Stimulated activated CD8-positive, alpha-beta memory T cell treated with anti-CD3 and anti-CD28 coated beads, Interleukin-15, amount 100 ng/mL, for 24 hours (primary cell): ENCODE measurements around the gene CIRBP.
A peak's percentile ranks its signal among the peaks of the same experiment; 100 is the strongest.
"Not testable (repeated sequence)": the region's sequence is repeated elsewhere in the genome, so short reads cannot be mapped to it uniquely, and the experiment has no call there.

Source experiments
- DNase-seq: peaks from one replicate; pipeline ENCODE4 v3.0.0-alpha.2; 2020; ENCODE audit warnings: low read depth

Gene CIRBP

DNA sequence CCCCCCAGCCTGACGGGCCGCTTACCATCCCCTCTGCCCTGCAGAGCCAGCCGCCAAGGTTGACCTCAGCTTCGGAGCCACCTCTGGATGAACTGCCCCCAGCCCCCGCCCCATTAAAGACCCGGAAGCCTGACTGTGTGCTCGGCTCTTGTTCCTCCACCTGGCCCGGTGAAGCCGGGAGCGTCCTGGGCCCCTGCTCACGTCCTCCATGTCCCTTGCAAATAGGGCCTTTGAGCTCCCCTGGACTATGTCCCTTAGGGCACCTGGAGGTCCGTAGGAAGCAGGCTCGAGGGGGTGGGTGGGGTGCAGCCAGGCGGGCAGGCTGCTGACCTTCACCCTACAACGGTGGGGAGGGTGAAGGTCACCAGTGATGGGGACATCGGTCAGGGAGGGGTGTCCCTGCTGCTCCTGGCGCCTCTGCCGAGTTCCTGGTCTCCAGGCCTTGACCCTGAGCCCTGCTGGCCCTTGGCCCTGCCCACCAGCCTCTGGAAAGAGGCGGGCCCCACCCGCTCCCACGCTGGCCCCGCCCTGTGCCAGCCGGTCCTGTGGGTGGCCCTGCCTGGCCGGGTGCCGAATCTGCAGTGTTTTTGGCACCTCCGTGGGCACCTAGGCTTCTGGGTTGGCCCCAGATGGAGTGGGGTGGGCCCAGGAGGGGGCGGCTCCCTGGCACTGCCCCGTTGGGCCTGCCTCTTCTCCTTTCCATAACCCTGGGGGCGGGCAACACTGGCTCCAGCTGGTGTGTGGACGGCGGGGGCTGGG is 24.3 kb upstream of the CIRBP start:
- DNase-seq, result no peak

DNA sequence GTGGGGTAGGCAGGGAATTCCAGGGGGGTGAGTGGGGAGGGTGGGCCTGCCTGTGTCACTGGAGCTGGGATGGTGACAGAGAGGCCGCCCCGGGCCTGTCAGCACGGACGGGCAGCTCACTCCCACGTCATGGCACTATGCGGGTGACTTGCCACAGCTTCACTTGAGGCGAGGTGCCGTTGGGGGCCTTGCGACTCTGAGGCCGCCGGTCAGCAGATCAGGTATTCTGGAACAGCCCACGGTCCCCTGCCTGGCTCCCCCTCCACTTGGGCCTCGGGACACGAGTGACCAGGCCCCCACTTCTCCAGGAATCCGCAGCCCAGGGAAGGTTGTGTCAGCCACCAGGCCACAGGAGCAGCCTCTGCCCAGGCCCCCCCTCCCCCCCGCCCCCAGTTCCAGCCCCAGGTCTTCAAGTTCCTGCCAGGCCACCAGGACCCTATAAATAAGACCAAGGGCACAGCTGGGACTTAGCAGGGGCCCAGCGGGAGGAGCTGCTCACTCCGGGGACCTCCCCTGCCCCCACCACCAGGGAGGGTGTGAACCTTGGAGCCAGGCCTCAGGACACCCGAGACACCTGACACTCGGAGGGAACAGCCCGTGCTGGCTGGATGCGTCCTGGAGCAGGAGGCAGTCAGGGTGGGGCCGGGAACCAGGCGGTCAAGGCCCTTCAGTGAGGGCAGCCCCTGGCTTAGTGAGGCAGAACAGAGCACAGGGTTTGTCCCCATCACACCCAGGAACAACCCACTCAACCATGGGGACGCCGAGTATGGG is 23.5 kb upstream of the CIRBP start:
- no peak for DNase-seq

DNA sequence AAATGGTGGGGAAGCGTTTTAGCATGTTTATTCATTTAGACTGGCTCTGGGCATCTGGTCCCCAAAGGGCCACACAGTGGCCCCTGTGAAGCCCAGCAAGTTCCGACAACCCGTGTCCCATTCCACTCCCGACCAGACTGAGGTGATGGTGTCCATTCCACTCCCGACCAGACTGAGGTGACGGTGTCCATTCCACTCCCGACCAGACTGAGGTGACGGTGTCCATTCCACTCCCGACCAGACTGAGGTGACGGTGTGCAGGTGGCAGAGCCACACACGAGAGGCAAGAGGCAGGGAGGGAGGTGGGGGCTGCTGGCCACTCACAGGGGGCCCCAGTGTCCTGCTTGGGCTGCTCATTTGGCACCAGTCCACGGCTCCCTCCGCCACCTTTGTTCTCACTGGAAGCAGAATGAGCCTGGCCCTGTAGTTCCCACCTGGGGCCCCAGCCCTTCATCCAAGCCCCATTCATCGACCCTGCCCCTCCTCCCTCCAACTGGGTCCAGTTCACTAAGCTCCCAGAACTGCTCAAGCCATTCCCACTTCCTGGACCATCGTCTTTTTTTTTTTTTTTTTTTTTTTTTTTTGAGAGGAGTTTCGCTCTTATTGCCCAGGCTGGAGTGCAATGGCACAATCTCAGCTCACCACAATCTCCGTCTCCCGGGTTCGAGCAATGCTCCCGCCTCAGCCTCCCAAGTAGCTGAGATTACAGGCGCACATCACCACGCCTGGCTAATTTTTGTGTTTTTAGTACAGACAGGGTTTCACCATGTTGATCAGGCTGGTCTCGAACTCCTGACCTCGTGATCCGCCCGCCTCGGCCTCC is 22.7 kb upstream of the CIRBP start:
- DNase-seq, result not testable (repeated sequence)

DNA sequence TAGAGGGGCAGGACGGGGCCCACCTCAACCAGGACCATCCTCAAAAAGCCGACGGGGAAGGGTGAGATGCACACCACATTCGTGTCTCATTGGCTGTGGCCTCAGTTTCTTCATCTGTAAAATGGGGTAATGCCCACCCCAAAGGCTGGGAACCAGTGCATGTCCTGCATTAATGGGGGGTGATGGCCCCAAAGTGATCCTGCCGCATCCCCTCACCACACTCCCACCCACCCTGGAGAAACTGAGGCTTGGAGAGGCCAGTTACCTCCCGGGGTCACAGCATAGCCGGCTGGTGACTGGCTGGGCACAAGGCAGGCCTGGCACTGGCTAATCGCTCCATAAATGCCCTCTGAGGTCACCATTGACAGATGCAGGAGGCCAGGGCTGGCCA is 21.4 kb upstream of the CIRBP start:
- no peak for DNase-seq

DNA sequence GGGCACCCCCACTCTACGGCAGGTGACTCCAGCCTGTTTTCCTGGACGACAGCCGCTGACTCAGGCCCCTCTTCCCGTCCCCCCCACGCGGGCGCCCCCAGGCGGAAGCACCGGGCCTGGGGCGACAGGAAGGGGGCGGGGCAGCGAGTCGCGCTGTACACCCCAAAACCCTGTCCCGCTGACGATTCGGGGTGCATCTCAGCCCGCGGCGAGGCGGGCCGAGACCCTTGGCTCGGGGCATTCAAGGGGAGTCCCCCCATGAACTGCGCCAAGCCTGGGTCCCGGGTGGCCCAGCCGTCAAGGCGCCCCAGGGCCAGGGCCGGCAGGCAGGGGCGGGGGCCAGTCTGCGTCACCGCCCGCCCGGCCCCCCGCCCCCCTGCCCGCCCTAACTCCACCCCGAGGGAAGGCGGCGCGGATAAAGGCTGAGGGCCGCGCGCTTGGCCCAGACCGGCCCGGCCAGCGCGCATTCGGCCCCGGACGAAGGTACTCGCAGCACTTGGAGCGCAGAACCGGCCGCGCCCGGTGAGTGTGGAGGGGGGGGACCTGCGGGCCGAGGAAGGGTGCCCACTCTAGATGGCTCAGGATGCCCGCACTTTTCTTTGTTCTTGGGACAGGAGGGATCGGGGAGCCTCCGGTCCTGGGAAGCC is 20.9 kb upstream of the CIRBP start, which contains the start of gene MIDN:
Gene MIDN, plus strand, starts transcription at position 445 of the 647 bp plus-strand sequence. CDS start 1,714 bp downstream, outside the sequence.
- no peak for DNase-seq

DNA sequence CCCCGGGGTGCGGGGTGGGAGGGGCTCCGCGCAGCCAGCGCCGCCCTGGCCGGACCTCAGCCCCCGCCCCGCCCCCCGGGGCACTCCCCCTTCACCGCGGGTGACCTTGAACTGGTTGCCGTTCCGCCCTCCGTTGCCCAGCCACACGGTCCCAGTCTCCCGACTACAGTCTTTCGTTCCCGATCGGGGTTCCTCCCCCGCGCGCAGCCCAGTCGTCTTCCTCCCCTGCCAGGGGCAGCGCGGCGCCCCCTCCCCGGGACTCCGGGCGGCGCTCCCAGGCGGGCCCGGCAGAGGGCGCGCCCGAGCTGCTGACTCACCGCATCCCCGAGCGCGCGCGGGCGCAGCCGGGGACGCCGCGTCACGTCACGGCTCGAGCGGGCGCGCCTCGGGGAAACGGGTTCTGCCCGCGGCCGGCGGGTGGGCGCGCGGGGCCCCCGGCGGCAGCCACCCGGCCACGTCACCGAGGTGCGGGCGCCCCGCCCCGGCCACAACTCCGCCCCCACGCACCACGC is 20.3 kb upstream of the CIRBP start:
- peak; percentile 70 for DNase-seq

DNA sequence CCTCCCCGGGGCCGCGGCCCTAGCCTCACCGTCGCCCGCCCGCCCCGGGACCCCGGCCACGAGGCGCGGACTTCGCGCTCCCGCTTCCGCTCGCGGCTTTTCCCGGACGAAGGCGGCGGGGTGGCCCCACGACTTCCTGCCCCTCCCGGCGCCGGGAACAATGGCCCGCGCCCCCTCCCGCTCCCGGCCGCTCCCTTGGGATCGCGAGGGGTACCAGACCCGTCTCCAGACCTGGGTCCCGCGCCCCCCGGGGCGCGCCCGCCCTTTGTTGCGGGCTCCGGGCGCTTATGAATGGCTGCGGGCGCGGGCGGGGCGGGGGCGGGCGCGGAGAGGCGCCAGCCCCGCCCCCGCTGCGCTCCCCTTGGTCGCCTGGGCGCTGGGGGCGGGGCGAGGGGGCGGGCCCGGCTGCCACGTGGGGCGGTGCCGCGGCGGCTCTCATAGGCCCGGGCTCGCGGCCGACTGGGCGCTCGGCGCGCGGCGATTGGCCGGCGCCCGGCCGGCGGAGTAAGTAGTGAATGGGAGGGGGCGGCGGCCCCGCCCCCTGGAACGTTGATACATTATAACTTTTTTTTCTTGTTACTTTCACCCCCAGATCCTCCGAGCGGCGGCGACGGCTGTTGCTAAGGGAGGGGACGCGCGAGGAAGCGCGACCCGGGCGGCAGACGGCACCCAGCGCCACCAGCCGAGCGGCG is 19.7 kb upstream of the CIRBP start:
- peak; percentile 94 for DNase-seq

DNA sequence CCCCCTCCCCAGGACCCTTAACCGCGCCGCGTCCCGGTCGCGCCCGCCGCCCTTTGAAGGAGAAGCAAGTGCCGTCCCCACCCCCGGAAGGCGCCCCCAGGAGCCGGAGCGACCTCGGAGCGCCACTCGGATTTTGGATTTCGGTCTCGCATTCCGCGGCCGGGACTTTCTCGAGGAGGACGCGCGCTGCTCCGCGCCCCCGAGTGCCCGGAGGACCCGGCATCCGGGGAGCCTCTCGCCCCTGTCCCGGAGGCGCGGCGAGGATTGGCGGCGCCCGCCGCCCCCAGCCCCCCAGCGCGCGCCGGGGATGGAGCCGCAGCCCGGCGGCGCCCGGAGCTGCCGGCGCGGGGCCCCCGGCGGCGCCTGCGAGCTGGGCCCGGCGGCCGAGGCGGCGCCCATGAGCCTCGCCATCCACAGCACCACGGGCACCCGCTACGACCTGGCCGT is 19.1 kb upstream of the CIRBP start:
- no peak for DNase-seq

DNA sequence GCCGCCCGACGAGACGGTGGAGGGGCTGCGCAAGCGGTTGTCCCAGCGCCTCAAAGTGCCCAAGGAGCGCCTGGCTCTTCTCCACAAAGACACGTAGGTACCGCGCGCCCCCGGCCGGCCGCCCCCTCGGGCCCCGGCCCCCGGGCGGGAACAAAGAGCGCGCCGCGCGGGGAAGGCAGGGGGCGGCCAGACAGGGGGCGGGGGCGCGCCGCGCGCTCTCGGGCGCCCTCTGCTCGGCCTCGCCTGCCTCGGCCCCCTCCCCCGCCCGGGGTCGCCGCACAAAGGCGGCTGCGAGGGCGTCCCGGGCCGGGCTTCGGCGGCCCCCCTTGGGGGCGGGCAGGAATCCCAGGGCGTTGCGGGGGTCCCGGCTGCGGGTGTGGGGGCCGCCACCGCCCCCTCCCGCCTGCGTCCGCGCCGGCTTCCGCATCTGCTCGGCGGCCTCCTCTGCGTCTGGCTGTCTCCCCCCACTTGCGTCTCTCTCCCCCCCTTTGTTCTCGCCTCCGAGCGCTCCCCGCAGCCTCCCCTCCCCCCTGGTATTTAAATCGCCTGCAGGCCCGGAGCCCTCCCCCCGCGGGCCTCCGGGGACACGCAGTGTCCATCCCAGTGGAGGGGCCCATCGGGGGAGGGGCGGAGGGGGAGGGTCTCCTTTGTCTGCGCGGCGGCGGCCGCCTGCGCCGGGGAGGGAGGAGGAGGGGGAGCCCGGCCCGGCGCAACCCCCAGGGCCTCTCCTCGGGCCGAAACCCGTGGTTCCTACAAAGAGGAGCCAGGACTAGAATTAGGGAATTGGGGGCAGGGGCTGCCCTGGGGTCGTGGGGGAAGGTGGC is 18.5 kb upstream of the CIRBP start:
- DNase-seq, result no peak

DNA sequence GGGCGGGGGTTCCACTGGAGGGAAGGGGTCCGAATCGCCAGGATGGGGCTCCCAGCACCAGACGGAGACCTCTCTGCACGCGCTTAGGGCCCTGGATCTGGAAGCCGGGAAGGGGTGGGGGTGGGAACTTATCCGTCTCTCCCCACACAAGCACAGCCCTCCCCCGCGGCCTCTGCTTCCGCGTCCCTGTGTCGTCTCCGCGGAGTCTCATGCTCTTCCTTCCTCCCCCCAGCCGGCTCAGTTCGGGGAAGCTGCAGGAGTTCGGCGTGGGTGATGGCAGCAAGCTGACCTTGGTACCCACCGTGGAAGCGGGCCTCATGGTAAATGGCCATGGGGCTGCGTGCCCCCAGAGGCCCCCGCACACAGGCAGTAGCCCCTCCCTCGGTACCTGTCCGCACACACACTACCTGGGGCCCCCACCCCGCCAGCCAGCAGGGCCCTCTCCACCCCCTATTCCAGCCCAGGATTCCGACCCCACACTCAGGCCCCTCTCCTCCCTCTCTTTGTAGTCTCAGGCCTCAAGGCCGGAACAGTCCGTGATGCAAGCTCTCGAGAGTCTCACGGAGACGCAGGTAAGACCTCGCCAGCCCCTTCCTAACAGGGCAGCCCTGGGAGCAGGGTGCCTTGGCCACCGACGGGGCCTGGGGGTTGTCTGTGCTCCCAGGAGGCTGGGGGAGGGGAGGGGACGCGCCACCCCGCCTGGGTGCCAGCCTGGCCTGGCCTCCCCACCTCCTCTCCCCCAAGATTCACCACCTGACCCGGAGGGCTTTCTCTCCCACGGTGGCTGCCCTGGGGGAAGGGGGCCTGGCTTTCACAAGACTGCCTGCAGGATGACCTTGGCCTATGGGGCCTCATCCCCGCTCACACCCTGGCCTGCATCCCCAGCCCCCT is 17.6 kb upstream of the CIRBP start:
- no peak for DNase-seq

DNA sequence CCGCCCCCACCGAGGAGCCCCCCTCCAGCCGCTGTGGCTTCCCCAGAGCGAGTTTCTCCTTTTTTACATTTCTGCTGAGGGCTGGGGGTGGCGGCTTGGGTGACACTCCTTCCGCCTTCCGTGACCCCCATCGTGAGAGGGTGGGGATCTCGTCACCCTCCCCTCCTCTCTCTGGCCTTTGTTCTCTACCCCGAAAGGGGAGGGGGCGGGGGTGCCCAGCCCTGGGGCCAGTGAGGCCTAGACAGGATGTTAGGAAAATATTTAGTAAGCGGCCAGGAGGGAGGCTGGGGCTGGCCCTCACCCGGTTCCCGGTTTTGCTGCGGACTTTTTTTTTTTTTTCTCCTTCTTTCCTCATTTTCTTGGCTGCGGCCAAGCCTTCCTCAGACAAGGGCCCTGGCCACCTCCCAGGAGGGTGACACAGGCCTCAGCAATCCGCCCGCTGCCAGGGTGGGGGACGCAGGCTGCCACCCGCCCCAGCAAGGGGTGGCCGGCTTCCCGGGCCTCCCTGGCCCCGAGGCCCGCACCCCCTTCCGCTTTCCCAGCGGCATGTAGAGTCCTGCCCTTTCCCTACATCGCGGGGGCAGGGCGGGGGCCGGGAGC is 16.8 kb upstream of the CIRBP start:
- DNase-seq, result no peak

DNA sequence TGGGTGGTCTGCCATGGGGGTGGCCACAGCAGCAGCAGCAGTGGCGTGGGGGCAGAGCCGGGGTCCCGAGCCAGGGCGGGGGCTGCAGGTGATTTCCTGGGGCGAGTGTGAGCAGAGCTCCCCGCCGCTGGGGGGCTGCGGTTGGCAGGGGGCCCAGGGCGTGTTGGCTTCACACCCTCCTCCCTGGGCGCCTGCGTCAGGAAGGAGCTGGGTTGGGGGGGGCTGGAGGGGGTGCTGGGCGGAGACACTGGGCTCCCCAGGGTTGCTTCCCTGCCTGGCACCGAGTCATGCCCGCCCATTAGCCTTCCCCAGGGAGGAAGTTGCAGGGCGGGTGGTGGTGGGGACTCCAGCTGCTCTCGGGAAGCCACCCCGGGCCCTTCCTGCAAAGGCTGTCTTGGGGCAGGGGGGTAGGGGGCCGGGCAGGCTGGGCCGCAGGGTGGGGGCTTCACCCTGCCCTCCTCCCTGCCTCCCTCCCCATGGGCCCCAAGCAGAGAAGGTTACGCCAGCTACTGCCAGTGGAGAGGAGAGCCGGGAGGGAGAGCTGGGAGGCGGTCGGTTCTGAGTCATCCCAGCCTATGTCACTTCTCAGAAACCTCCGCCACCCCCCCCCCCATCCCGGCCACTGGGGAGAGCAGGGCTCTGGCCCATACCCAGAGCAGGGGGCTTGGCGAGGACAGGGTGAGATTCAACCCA is 16.2 kb upstream of the CIRBP start:
- no peak for DNase-seq

DNA sequence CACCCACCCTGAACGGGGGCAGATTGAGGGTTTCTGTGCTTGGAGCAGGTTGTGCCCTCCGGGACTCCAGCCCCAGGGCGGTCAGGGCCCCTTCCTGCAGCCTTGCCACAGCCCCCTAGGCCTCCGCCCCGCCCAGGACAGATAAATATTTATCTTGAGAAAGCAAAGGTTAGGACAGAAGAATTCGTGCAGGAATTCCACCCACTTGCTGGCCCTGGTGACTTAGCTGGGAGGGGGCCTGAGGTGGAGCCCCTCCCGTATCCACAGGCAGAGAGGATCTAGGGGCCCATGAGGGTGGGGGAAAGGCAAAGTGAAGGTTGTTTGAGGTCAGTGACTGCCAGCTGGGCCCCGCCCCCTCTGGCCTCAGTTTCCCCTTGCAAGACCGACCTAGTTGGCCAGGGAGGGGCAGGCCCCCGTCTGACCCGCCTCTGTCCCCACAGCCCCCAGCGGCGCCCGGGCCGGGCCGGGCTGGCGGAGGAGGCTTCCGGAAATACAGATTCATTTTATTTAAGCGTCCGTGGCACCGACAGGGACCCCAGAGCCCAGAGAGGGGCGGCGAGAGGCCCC is 15.5 kb upstream of the CIRBP start:
- no peak for DNase-seq

DNA sequence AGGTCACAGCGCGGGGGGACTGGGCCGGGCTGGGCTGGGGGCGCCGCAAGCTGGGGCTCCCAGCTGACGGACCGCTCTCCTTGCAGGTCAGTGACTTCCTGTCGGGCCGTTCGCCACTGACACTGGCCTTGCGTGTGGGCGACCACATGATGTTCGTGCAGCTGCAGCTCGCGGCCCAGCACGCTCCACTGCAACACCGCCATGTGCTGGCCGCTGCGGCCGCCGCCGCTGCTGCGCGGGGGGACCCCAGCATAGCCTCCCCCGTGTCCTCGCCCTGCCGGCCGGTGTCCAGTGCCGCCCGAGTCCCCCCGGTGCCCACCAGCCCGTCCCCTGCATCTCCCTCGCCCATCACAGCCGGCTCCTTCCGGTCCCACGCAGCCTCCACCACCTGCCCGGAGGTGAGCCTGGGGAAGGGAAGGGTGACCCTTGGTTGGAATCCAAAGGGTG is 15.0 kb upstream of the CIRBP start:
- DNase-seq, result no peak

DNA sequence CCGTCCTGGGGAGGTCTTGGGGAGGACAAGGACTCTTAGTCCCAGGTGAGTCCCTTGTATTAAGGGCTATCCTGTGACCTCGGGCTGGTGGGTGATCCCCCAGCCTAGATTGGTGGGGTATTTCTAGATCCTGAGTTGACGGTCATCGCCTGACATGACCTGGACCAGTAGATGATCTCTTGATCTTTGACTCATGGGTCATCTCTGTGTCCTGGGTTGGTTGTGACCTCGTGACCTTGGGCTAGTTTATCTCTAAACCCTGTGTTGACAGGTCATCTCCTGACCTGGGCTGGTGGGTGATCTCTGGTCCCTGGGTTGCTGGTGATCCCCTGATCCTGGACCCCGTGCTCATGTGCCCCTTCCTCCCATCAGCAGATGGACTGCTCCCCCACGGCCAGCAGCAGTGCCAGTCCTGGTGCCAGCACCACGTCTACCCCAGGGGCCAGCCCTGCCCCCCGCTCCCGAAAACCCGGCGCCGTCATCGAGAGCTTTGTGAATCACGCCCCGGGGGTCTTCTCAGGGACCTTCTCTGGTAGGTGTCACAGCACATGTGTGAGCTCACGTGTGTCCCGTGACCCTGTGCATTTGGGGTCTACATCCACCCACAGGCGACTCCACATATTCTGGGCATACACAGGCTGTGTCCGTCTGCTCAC is 14.5 kb upstream of the CIRBP start:
- DNase-seq, result no peak

DNA sequence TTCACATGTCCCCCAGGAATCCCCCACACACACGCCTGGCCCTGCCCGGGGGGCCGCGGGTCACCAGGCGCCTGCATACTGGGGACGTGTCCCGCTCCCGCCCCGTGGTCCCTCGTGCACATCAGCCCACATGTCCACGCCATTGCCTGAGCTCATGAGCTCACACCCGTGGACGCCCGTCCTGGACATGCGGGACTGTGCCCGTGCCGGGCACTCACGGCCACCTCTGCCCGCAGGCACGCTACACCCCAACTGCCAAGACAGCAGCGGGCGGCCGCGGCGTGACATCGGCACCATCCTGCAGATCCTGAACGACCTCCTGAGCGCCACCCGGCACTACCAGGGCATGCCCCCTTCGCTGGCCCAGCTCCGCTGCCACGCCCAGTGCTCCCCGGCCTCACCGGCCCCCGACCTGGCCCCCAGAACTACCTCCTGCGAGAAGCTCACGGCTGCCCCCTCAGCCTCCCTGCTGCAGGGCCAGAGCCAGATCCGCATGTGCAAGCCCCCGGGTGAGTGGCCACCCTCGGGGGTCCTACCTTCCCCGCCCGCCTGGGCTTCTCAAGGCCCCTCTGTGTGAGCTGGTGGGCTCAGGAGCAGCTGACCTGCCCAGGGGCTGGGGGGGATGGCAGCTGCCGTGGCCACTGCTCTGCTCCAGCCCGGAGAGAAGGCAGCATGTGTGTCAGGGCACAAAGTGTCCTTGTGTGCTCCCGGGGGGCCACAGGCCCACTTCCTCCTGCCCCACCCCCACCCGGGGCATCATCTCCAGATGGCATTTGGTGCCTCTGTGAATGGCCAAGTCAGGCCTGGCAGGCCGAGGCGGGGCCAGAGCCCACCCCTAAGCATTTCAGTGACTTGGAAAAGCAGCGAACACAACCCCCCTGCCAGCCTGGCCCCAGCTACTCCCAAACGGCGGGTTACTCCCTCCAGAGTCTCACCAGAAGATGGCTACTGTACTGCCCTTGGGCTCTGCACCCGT is 13.7 kb upstream of the CIRBP start:
- DNase-seq, result no peak
